ENCODE data around the gene ERN1.
A peak's percentile ranks its signal among the peaks of the same experiment; 100 is the strongest.

ERN1 gene

DNA sequence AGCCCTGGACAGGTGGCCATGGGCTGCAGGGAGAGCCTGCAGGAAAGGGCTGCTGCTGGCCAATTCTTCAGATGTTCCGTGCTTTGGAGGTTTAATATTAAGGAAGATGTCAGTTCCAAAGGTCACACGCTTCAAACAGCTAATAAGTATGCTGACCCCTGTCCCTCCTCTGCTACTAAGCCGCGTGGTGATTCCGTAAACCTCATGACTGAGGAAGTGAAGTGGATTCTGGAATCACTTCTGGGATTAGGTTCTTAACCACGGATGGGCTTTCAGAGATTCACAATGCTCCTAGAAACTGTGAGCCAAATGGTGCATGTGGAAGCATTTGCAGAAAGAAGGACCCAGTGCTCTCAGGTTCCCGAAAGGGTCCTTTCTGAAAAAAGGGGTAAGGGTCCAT is 28.5 kb upstream of the ERN1 start:
- peaks cover 0 to 9% of the 10 kb centered on the region in 2 donors for H3K4me1 ChIP-seq (ENCODE audit: control insufficient read depth in 2 of 2, insufficient read depth in 2 of 2, low read length in 2 of 2)
- no peaks in the 10 kb centered on the region for H3K9me3 ChIP-seq (ENCODE audit: control insufficient read depth in 2 of 2, low read length in 2 of 2)
- no peak overlapping the region for H3K9ac ChIP-seq (ENCODE audit: low read depth in 1 of 2, low read length in 2 of 2)
- H3K36me3 ChIP-seq (ENCODE audit: control insufficient read depth in 2 of 2, insufficient read depth in 2 of 2, low read length in 2 of 2), result peaks cover 3 to 7% of the 10 kb centered on the region in 2 donors
- H3K27ac ChIP-seq (ENCODE audit: low read depth in 2 of 2, low read length in 2 of 2), result no peak overlapping the region
- H3K27me3 ChIP-seq (ENCODE audit: control insufficient read depth in 2 of 2, insufficient read depth in 2 of 2, low read length in 2 of 2), result no peaks in the 10 kb centered on the region
- H3K4me3 ChIP-seq (ENCODE audit: low read length in 2 of 2), result no peak overlapping the region

DNA sequence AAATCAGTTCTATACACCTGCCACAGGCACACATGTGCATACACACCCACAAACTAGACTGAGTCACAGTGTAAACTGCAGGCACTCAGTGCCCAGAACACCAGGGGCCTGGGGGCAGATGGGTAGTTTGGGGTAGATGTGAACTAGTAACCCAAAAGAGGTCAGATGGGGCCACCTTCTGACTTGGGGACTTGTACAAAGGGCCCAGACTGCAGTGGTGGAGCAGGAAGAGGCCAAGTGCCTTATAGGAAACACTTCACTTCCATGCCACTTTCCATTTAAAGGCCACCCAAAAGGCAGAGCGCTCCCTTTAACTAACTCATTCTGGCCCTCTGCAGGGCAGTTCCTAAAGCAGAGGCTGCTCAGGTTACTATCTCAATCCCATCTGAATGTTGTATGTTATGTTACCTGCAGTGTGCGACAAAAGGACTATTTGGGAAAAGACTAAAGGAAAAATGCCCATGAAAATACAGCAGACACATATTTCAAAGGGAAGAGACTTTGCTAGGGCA is 27.8 kb upstream of the ERN1 start:
- Histone ChIP-seq H3K36me3 (ENCODE audit: control insufficient read depth in 2 of 2, insufficient read depth in 2 of 2, low read length in 2 of 2) (peaks cover 9 to 10% of the 10 kb centered on the region in 2 donors), H3K4me1 (ENCODE audit: control insufficient read depth in 2 of 2, insufficient read depth in 2 of 2, low read length in 2 of 2) (peaks cover 0 to 9% of the 10 kb centered on the region in 2 donors), H3K27me3 (ENCODE audit: control insufficient read depth in 2 of 2, insufficient read depth in 2 of 2, low read length in 2 of 2) (no peaks in the 10 kb centered on the region), H3K9me3 (ENCODE audit: control insufficient read depth in 2 of 2, low read length in 2 of 2) (no peaks in the 10 kb centered on the region), H3K27ac (ENCODE audit: low read depth in 2 of 2, low read length in 2 of 2) (no peak overlapping the region), H3K9ac (ENCODE audit: low read depth in 1 of 2, low read length in 2 of 2) (no peak overlapping the region), H3K4me3 (ENCODE audit: low read length in 2 of 2) (no peak overlapping the region)

DNA sequence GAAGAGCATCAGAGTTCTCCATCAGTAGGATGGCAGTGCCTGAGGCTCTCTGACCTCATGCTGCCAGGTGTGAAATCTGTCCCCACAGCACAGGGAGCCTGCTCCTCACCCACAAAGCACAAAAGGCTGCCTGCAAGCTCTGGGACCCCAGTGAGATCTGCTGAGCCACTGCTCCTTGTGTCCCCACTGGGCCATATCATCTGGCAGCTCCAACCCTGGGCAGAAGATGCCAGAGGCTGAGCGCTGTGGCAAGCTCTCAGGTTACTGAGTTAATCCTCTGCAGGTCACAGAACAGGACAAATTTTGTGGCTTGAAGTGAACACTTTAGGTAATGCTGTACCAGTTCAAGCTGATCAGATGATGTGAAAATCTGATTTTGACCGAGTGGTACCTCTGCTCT is 26.7 kb upstream of the ERN1 start:
- no peaks in the 10 kb centered on the region for H3K27me3 ChIP-seq (ENCODE audit: control insufficient read depth in 2 of 2, insufficient read depth in 2 of 2, low read length in 2 of 2)
- H3K4me1 ChIP-seq (ENCODE audit: control insufficient read depth in 2 of 2, insufficient read depth in 2 of 2, low read length in 2 of 2), result peaks cover 0 to 9% of the 10 kb centered on the region in 2 donors
- no peak overlapping the region for H3K4me3 ChIP-seq (ENCODE audit: low read length in 2 of 2)
- H3K9ac ChIP-seq (ENCODE audit: low read depth in 1 of 2, low read length in 2 of 2), result no peak overlapping the region
- peaks cover 14% of the 10 kb centered on the region in 2 donors for H3K36me3 ChIP-seq (ENCODE audit: control insufficient read depth in 2 of 2, insufficient read depth in 2 of 2, low read length in 2 of 2)
- H3K9me3 ChIP-seq (ENCODE audit: control insufficient read depth in 2 of 2, low read length in 2 of 2), result no peaks in the 10 kb centered on the region
- peak overlapping the region; percentile 16 to 44 for H3K27ac ChIP-seq (ENCODE audit: low read depth in 2 of 2, low read length in 2 of 2)

DNA sequence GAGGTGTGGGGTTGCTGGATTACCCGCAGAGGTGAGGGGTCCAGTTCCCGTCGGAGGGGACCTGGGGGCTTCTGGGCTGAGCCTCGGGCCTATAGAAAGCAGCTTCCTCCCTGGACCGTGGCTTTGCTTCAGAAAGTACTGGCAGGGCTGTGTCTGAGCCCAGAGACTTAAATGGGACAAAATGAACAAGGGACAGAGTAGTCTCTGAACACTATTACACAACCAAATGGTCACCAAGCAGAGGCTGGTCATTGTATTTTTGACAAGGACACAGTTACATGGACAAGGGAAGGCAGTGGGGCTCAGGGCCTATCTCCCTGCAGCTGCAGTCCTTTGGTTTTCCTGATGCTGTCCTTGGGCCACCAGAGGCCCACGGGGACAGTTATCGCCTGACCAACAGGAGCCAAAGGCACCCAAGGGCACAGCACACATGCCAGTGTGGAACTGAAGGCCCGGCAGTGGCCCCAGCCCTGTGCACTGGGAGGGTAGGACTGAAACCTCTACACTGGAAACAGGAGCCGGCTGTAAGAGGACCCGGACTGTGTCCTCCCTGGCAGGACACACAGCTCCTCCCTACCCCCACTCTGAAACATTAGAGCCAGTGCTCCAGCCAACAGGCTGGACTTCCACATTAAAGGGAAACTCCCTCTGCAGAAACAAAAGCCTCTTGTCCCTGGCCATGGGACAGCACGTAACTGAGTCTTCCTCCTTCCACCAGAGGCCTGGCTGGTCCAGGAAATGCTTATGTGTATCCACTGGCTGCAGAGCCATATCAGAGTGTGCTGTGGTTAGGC is 26.0 kb upstream of the ERN1 start:
- Histone ChIP-seq H3K27ac (ENCODE audit: low read depth in 2 of 2, low read length in 2 of 2) (peak overlapping the region; percentile 44 to 53), H3K9me3 (ENCODE audit: control insufficient read depth in 2 of 2, low read length in 2 of 2) (no peaks in the 10 kb centered on the region), H3K9ac (ENCODE audit: low read depth in 1 of 2, low read length in 2 of 2) (peak overlapping the region in 1 of 2 donors; percentile 31), H3K27me3 (ENCODE audit: control insufficient read depth in 2 of 2, insufficient read depth in 2 of 2, low read length in 2 of 2) (no peaks in the 10 kb centered on the region), H3K4me3 (ENCODE audit: low read length in 2 of 2) (no peak overlapping the region), H3K4me1 (ENCODE audit: control insufficient read depth in 2 of 2, insufficient read depth in 2 of 2, low read length in 2 of 2) (peaks cover 0 to 9% of the 10 kb centered on the region in 2 donors), H3K36me3 (ENCODE audit: control insufficient read depth in 2 of 2, insufficient read depth in 2 of 2, low read length in 2 of 2) (peaks cover 14% of the 10 kb centered on the region in 2 donors)

DNA sequence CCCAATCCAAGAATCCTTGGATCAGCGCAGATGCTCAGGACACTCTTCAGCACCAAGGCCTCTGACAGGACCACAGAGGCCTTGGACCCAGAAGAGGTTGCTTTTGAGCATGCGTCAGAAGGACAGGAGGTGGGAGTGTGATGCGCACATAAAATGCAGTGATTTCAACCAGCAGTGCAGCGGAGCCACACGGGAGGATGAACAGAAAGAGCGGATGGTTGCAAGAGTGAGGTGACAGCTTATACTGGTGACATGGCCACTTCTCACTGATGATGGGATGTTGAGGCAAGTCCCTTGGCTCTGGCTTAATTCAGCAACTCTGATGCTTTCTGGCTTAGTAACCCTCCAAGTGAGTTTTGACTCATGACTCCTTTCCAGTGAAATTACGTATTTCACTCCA is 25.2 kb upstream of the ERN1 start:
- peaks cover 14% of the 10 kb centered on the region in 2 donors for H3K36me3 ChIP-seq (ENCODE audit: control insufficient read depth in 2 of 2, insufficient read depth in 2 of 2, low read length in 2 of 2)
- no peak overlapping the region for H3K4me3 ChIP-seq (ENCODE audit: low read length in 2 of 2)
- no peak overlapping the region for H3K9ac ChIP-seq (ENCODE audit: low read depth in 1 of 2, low read length in 2 of 2)
- peak overlapping the region in 1 of 2 donors; percentile 28 for H3K27ac ChIP-seq (ENCODE audit: low read depth in 2 of 2, low read length in 2 of 2)
- peaks cover 0 to 14% of the 10 kb centered on the region in 2 donors for H3K4me1 ChIP-seq (ENCODE audit: control insufficient read depth in 2 of 2, insufficient read depth in 2 of 2, low read length in 2 of 2)
- no peaks in the 10 kb centered on the region for H3K9me3 ChIP-seq (ENCODE audit: control insufficient read depth in 2 of 2, low read length in 2 of 2)
- no peaks in the 10 kb centered on the region for H3K27me3 ChIP-seq (ENCODE audit: control insufficient read depth in 2 of 2, insufficient read depth in 2 of 2, low read length in 2 of 2)

DNA sequence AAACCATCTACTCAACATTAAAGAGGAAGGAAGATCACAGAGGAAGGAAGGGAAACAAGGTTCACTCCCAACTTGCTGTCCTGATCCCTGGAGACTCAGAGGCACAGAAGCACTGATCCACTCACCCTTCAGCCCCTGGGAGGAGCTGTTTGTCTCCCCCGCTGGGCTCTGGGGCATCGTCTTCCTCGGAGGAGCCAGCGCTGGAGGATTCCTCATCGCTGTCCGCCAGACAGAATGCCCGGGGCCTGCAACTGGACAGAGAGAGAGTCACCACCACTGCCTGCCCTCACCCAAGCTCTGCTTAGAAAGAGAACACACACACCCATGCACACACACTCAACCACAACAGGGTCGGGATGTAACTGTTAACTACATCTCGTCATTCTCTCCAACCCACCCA is 24.8 kb upstream of the ERN1 start:
- peaks cover 14% of the 10 kb centered on the region in 2 donors for H3K36me3 ChIP-seq (ENCODE audit: control insufficient read depth in 2 of 2, insufficient read depth in 2 of 2, low read length in 2 of 2)
- no peak overlapping the region for H3K9ac ChIP-seq (ENCODE audit: low read depth in 1 of 2, low read length in 2 of 2)
- peaks cover 0 to 16% of the 10 kb centered on the region in 2 donors for H3K4me1 ChIP-seq (ENCODE audit: control insufficient read depth in 2 of 2, insufficient read depth in 2 of 2, low read length in 2 of 2)
- H3K9me3 ChIP-seq (ENCODE audit: control insufficient read depth in 2 of 2, low read length in 2 of 2), result no peaks in the 10 kb centered on the region
- no peak overlapping the region for H3K27ac ChIP-seq (ENCODE audit: low read depth in 2 of 2, low read length in 2 of 2)
- no peak overlapping the region for H3K4me3 ChIP-seq (ENCODE audit: low read length in 2 of 2)
- no peaks in the 10 kb centered on the region for H3K27me3 ChIP-seq (ENCODE audit: control insufficient read depth in 2 of 2, insufficient read depth in 2 of 2, low read length in 2 of 2)

DNA sequence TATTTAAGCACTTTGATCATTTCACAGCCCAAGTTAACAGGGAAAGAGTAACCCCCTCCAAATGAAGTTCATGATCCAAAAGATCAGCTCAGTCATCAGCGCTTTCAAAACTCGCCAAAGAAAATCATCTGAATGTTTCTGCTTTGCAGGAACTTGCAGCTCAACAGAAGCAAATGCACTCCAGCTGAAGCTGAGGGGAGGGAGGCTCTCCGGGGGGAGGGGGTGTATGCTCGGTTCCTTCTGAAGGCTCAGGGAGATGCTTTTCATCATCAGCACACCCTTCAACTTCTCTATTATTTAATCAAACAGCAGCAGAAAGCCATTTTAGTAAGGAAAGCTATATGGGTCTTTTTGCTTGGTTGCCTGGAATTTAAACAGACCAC is 24.4 kb upstream of the ERN1 start:
- H3K36me3 ChIP-seq (ENCODE audit: control insufficient read depth in 2 of 2, insufficient read depth in 2 of 2, low read length in 2 of 2), result peaks cover 12 to 14% of the 10 kb centered on the region in 2 donors
- H3K9ac ChIP-seq (ENCODE audit: low read depth in 1 of 2, low read length in 2 of 2), result no peak overlapping the region
- H3K27ac ChIP-seq (ENCODE audit: low read depth in 2 of 2, low read length in 2 of 2), result no peak overlapping the region
- H3K4me3 ChIP-seq (ENCODE audit: low read length in 2 of 2), result no peak overlapping the region
- peaks cover 0 to 16% of the 10 kb centered on the region in 2 donors for H3K4me1 ChIP-seq (ENCODE audit: control insufficient read depth in 2 of 2, insufficient read depth in 2 of 2, low read length in 2 of 2)
- no peaks in the 10 kb centered on the region for H3K9me3 ChIP-seq (ENCODE audit: control insufficient read depth in 2 of 2, low read length in 2 of 2)
- no peaks in the 10 kb centered on the region for H3K27me3 ChIP-seq (ENCODE audit: control insufficient read depth in 2 of 2, insufficient read depth in 2 of 2, low read length in 2 of 2)

DNA sequence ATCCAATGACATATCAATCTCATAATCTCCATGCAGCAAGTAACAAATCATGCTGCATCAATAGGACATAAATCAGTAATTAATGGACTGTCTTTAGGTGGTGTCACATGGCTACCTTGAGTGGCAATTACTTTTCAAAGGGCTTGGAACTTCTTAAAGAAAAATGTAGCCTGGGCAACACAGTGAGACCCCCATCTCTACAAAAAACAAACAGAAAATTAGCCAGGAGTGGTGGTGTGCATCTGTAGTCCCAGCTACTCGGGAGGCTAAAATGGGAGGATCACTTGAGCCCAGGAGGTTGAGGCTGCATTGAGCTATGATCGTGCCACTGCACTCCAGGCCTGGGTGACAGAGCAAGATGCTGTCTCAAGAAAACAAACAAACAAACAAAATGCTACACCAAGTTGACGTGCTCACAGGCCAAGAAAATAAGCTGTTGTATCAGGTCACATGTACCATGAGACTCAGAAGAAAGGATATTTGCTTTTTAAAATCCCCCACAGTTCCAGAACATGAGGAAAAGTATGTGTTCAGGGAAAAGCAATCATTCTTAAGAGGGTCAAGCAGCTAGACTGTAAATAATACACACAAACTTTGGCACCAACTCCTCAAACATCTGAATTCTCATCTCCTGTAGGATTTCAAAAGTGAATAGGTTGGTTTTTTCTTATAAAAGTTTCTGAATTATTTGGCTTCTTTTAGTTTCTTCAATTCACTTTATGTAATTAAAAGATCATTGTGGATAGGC is 23.8 kb upstream of the ERN1 start:
- no peaks in the 10 kb centered on the region for H3K9me3 ChIP-seq (ENCODE audit: control insufficient read depth in 2 of 2, low read length in 2 of 2)
- H3K4me3 ChIP-seq (ENCODE audit: low read length in 2 of 2), result no peak overlapping the region
- H3K9ac ChIP-seq (ENCODE audit: low read depth in 1 of 2, low read length in 2 of 2), result no peak overlapping the region
- peaks cover 0 to 16% of the 10 kb centered on the region in 2 donors for H3K4me1 ChIP-seq (ENCODE audit: control insufficient read depth in 2 of 2, insufficient read depth in 2 of 2, low read length in 2 of 2)
- no peak overlapping the region for H3K27ac ChIP-seq (ENCODE audit: low read depth in 2 of 2, low read length in 2 of 2)
- H3K27me3 ChIP-seq (ENCODE audit: control insufficient read depth in 2 of 2, insufficient read depth in 2 of 2, low read length in 2 of 2), result no peaks in the 10 kb centered on the region
- H3K36me3 ChIP-seq (ENCODE audit: control insufficient read depth in 2 of 2, insufficient read depth in 2 of 2, low read length in 2 of 2), result peaks cover 12 to 14% of the 10 kb centered on the region in 2 donors

DNA sequence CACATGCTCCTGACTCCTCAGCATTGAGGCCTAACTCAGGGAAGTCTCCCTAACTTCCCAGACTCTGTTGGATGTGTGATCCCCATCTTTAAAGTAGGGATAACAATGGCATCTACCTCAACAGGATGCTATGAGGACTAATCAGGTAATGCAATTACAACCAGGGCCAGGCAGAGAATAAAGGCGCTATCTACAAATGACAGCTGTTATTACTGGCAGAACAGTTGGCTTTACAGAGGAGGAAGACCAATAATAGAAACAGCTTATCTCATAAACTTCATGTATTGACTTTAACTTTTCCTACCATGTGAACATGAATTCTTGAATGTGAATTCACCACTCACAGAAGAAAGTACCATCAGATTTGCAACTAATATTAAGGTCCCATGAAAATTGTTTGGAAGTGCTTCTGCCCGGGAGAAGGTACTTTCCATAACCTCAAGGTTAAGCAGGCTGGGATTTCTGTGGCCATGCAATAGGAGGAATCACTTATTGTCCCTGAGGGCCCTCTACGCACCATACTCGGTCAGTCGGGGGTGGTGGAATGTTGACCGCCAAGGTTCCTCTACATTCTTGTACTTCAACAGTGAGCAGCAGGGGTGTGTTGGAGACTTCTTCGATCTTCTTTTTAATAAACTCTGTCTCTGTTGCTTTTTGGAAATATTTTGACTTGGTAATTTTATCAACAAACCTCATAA is 22.6 kb upstream of the ERN1 start:
- Histone ChIP-seq H3K9me3 (ENCODE audit: control insufficient read depth in 2 of 2, low read length in 2 of 2) (no peaks in the 10 kb centered on the region), H3K4me1 (ENCODE audit: control insufficient read depth in 2 of 2, insufficient read depth in 2 of 2, low read length in 2 of 2) (peaks cover 0 to 16% of the 10 kb centered on the region in 2 donors), H3K27ac (ENCODE audit: low read depth in 2 of 2, low read length in 2 of 2) (no peak overlapping the region), H3K9ac (ENCODE audit: low read depth in 1 of 2, low read length in 2 of 2) (no peak overlapping the region), H3K4me3 (ENCODE audit: low read length in 2 of 2) (no peak overlapping the region), H3K27me3 (ENCODE audit: control insufficient read depth in 2 of 2, insufficient read depth in 2 of 2, low read length in 2 of 2) (no peaks in the 10 kb centered on the region), H3K36me3 (ENCODE audit: control insufficient read depth in 2 of 2, insufficient read depth in 2 of 2, low read length in 2 of 2) (peaks cover 12 to 14% of the 10 kb centered on the region in 2 donors)

DNA sequence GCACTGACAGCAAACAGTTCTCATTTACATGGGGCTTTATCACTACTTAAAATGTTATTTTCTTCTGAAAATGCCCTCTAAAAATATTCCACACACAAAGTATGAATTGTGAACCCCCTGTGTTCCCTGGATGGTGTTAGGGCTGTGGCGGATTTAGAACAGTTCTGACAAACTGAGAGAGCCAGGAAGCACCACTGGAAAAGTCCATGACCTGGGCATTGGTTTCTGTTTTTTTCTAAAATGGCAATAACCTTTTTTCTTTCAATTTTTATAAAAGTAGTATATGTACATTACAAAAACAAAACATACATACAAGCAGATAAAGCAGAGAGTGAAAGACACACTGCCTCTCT is 21.0 kb upstream of the ERN1 start:
- no peak overlapping the region for H3K9ac ChIP-seq (ENCODE audit: low read depth in 1 of 2, low read length in 2 of 2)
- peaks cover 4 to 23% of the 10 kb centered on the region in 2 donors for H3K4me1 ChIP-seq (ENCODE audit: control insufficient read depth in 2 of 2, insufficient read depth in 2 of 2, low read length in 2 of 2)
- no peaks in the 10 kb centered on the region for H3K9me3 ChIP-seq (ENCODE audit: control insufficient read depth in 2 of 2, low read length in 2 of 2)
- H3K27ac ChIP-seq (ENCODE audit: low read depth in 2 of 2, low read length in 2 of 2), result peak overlapping the region in 1 of 2 donors; percentile 27
- H3K4me3 ChIP-seq (ENCODE audit: low read length in 2 of 2), result no peak overlapping the region
- H3K36me3 ChIP-seq (ENCODE audit: control insufficient read depth in 2 of 2, insufficient read depth in 2 of 2, low read length in 2 of 2), result peaks cover 12 to 14% of the 10 kb centered on the region in 2 donors
- no peaks in the 10 kb centered on the region for H3K27me3 ChIP-seq (ENCODE audit: control insufficient read depth in 2 of 2, insufficient read depth in 2 of 2, low read length in 2 of 2)
